ENCODE data around the gene GGNBP2.

The GGNBP2 gene

DNA sequence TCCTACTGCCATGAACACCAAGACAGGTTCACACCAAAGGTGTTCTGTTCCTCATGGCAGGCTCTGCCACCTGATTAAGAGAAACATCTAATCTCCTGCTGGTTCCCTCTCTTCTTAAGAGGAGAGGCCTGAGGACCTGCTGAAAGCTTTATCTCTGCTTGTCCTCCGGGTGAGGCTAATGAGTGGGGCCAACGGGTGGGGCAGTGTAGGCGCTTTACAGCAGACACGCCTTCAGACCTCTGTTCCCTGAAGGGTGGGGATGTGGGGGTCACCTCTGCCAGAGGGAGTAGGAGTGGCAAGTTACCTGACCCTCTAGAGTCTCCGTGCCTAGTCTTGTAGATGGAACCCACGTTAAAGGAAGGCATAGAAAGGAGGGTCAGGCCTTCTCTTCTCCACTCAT lies 52.5 kb downstream of the GGNBP2 start:
- Histone ChIP-seq H2AK5ac (ENCODE audit: low read length) (no peak overlapping the region), H2BK5ac (ENCODE audit: low read depth, low read length, poor library complexity) (no peak overlapping the region), H3K9ac (ENCODE audit: low read length) (no peak overlapping the region), H3K4me2 (ENCODE audit: low read length) (no peak overlapping the region), H3K4me3 (ENCODE audit: low read depth, low read length) (no peak overlapping the region), H3K27ac (ENCODE audit: low read depth, low read length) (no peak overlapping the region), H3K4me1 (ENCODE audit: control insufficient read depth in 1 of 2, insufficient read depth in 2 of 2, low read length in 2 of 2) (peaks cover 23 to 25% of the 10 kb centered on the region in 2 experiments), H4K8ac (ENCODE audit: low read depth, low read length) (no peak overlapping the region), H2AFZ (ENCODE audit: insufficient read depth, low read length, poor library complexity) (no peak overlapping the region), H3K4ac (ENCODE audit: low read depth, low read length) (no peak overlapping the region), H4K91ac (ENCODE audit: low read depth, low read length) (no peak overlapping the region), H3K27me3 (ENCODE audit: insufficient read depth, low read length) (no peaks in the 10 kb centered on the region), H4K12ac (ENCODE audit: low read depth, low read length) (no peak overlapping the region), H3K79me1 (ENCODE audit: low read length) (peaks cover 8% of the 10 kb centered on the region), H2BK12ac (ENCODE audit: low read length) (no peak overlapping the region), H3K23ac (ENCODE audit: low read length) (no peak overlapping the region), H2BK120ac (ENCODE audit: insufficient read depth, low read length, poor library complexity) (no peak overlapping the region), H3K36me3 (ENCODE audit: control insufficient read depth in 1 of 2, insufficient read depth in 2 of 2, low read length in 2 of 2) (peaks cover 3 to 9% of the 10 kb centered on the region in 2 experiments), H3K18ac (ENCODE audit: low read length) (no peak overlapping the region), H3K79me2 (ENCODE audit: control insufficient read depth, insufficient read depth, low read length, poor library complexity) (peaks cover 9% of the 10 kb centered on the region), H3K9me3 (ENCODE audit: insufficient read depth, low read depth, low read length) (no peaks in the 10 kb centered on the region), H3K14ac (ENCODE audit: low read length) (no peak overlapping the region)
- no peak for DNase-seq
- WGBS (ENCODE audit: extremely low coverage, insufficient coverage, insufficient read length), result no CpG with 5 or more reads among the region's 6 CpGs

DNA sequence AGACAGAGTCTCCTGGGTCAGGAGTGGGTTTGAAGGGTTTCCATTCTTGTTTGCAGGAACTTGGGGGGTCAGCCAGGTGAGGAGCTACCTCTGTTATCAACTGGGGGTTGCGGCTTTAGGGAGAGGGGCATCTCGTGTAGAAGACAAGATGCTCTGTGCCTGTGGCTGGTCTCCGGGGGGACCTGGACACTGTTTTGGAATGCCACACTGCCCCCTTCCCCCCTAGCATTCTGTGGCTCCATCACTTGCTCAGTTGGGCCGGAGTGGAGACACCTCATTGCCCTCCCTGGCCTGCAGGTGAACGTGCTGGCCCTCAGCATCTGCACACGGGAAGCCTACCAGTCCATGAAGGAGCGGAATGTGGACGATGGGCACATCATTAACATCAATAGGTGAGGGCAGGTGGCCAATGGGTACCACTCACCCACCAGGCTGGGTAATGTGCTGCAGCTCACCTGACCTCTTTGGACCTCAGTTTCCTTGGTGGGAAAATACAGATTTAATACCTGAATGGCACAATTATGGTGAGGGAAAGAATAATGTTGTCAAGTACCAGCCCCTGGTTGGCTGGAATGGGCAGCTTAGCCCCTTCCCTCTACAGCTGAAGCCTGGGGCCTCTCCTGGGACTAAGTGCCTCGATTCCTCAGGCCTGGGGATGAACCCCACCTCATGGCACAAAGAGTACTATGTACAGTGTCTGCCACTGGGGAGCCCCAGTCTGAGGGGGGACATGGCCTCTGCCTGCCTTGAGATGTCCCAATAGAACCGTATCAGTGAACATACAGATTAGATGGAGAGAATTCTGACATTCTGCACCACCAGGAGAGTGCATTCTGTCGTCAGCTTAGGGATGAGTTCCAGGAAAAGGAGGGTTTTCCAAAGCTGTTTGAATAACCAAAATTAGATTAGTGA lies 53.4 kb downstream of the GGNBP2 start:
- Histone ChIP-seq H3K4ac (ENCODE audit: low read depth, low read length) (no peak overlapping the region), H2AFZ (ENCODE audit: insufficient read depth, low read length, poor library complexity) (no peak overlapping the region), H3K14ac (ENCODE audit: low read length) (no peak overlapping the region), H4K12ac (ENCODE audit: low read depth, low read length) (no peak overlapping the region), H3K23ac (ENCODE audit: low read length) (no peak overlapping the region), H4K8ac (ENCODE audit: low read depth, low read length) (no peak overlapping the region), H3K36me3 (ENCODE audit: control insufficient read depth in 1 of 2, insufficient read depth in 2 of 2, low read length in 2 of 2) (peaks cover 3 to 9% of the 10 kb centered on the region in 2 experiments), H3K27ac (ENCODE audit: low read depth, low read length) (no peak overlapping the region), H2AK5ac (ENCODE audit: low read length) (no peak overlapping the region), H3K79me2 (ENCODE audit: control insufficient read depth, insufficient read depth, low read length, poor library complexity) (peaks cover 7% of the 10 kb centered on the region), H3K9ac (ENCODE audit: low read length) (no peak overlapping the region), H2BK5ac (ENCODE audit: low read depth, low read length, poor library complexity) (no peak overlapping the region), H3K79me1 (ENCODE audit: low read length) (peaks cover 8% of the 10 kb centered on the region), H3K4me3 (ENCODE audit: low read depth, low read length) (no peak overlapping the region), H4K91ac (ENCODE audit: low read depth, low read length) (no peak overlapping the region), H3K27me3 (ENCODE audit: insufficient read depth, low read length) (no peaks in the 10 kb centered on the region), H2BK120ac (ENCODE audit: insufficient read depth, low read length, poor library complexity) (no peak overlapping the region), H3K18ac (ENCODE audit: low read length) (no peak overlapping the region), H3K4me1 (ENCODE audit: control insufficient read depth in 1 of 2, insufficient read depth in 2 of 2, low read length in 2 of 2) (peaks cover 18 to 23% of the 10 kb centered on the region in 2 experiments), H3K4me2 (ENCODE audit: low read length) (no peak overlapping the region), H2BK12ac (ENCODE audit: low read length) (no peak overlapping the region), H3K9me3 (ENCODE audit: insufficient read depth, low read depth, low read length) (no peaks in the 10 kb centered on the region)
- no CpG with 5 or more reads among the region's 11 CpGs for WGBS (ENCODE audit: extremely low coverage, insufficient coverage, insufficient read length)
- no peak for DNase-seq

DNA sequence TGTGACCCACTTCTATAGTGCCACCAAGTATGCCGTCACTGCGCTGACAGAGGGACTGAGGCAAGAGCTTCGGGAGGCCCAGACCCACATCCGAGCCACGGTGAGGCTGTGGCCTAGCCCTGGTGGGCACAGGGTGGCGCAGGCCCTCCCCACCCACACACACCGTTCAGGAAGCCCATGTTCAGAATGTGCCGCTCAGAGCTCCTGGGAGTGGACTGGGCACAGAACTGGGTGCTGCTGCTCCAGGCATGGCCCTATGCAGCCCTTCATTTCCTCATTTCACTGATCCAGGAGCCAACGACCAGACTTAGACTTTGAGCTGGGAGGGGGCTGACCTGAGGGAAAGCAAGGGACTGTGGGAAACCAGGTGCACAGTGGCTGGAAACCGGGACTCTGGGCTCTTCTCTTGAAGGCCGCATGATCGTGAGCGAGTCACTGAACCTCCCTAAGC lies 54.3 kb downstream of the GGNBP2 start:
- Histone ChIP-seq H3K18ac (ENCODE audit: low read length) (no peak overlapping the region), H3K4me3 (ENCODE audit: low read depth, low read length) (peak overlapping the region; percentile 46), H3K4ac (ENCODE audit: low read depth, low read length) (no peak overlapping the region), H2AK5ac (ENCODE audit: low read length) (no peak overlapping the region), H3K4me1 (ENCODE audit: control insufficient read depth in 1 of 2, insufficient read depth in 2 of 2, low read length in 2 of 2) (peaks cover 14 to 18% of the 10 kb centered on the region in 2 experiments), H3K4me2 (ENCODE audit: low read length) (no peak overlapping the region), H3K36me3 (ENCODE audit: control insufficient read depth in 1 of 2, insufficient read depth in 2 of 2, low read length in 2 of 2) (peaks cover 3 to 9% of the 10 kb centered on the region in 2 experiments), H3K79me2 (ENCODE audit: control insufficient read depth, insufficient read depth, low read length, poor library complexity) (peaks cover 7% of the 10 kb centered on the region), H3K27ac (ENCODE audit: low read depth, low read length) (no peak overlapping the region), H3K14ac (ENCODE audit: low read length) (no peak overlapping the region), H3K23ac (ENCODE audit: low read length) (no peak overlapping the region), H3K9me3 (ENCODE audit: insufficient read depth, low read depth, low read length) (no peaks in the 10 kb centered on the region), H2BK5ac (ENCODE audit: low read depth, low read length, poor library complexity) (no peak overlapping the region), H4K12ac (ENCODE audit: low read depth, low read length) (no peak overlapping the region), H2BK120ac (ENCODE audit: insufficient read depth, low read length, poor library complexity) (no peak overlapping the region), H3K9ac (ENCODE audit: low read length) (no peak overlapping the region), H3K27me3 (ENCODE audit: insufficient read depth, low read length) (no peaks in the 10 kb centered on the region), H3K79me1 (ENCODE audit: low read length) (peaks cover 8% of the 10 kb centered on the region), H4K8ac (ENCODE audit: low read depth, low read length) (no peak overlapping the region), H2AFZ (ENCODE audit: insufficient read depth, low read length, poor library complexity) (no peak overlapping the region), H2BK12ac (ENCODE audit: low read length) (no peak overlapping the region), H4K91ac (ENCODE audit: low read depth, low read length) (no peak overlapping the region)
- no peak for DNase-seq
- WGBS (ENCODE audit: extremely low coverage, insufficient coverage, insufficient read length), result no CpG with 5 or more reads among the region's 13 CpGs

DNA sequence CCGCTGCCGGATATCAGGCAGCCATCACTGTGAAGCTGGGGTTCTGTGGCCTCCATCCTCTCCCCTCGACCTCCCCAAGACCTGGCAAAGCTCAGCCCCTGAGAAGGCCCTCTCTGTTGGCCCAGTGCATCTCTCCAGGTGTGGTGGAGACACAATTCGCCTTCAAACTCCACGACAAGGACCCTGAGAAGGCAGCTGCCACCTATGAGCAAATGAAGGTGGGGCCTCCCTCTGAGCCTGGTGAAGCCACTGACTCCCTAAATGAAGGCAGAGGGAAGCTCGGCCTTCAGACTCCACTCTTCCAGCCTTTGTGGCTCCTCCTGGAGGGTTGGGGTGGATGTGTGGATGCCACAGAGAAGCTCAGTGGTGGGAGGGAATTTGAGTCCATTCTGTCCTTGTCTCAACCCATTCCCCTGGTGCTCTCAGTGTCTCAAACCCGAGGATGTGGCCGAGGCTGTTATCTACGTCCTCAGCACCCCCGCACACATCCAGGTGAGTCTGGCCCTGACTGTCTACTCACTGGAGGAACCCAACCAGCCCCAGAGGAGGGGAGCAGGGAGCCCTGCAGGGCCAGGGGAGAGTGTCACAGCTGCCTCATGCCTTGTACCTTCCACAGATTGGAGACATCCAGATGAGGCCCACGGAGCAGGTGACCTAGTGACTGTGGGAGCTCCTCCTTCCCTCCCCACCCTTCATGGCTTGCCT lies 55.0 kb downstream of the GGNBP2 start:
- no peaks in the 10 kb centered on the region for H3K27me3 ChIP-seq (ENCODE audit: insufficient read depth, low read length)
- WGBS (ENCODE audit: extremely low coverage, insufficient coverage, insufficient read length), result no CpG with 5 or more reads among the region's 11 CpGs
- H3K9ac ChIP-seq (ENCODE audit: low read length), result no peak overlapping the region
- peaks cover 8% of the 10 kb centered on the region for H3K79me1 ChIP-seq (ENCODE audit: low read length)
- no peak overlapping the region for H3K4me3 ChIP-seq (ENCODE audit: low read depth, low read length)
- DNase-seq, result no peak
- H3K9me3 ChIP-seq (ENCODE audit: insufficient read depth, low read depth, low read length), result no peaks in the 10 kb centered on the region
- H3K27ac ChIP-seq (ENCODE audit: low read depth, low read length), result no peak overlapping the region
- peaks cover 7% of the 10 kb centered on the region for H3K79me2 ChIP-seq (ENCODE audit: control insufficient read depth, insufficient read depth, low read length, poor library complexity)
- no peak overlapping the region for H2AK5ac ChIP-seq (ENCODE audit: low read length)
- no peak overlapping the region for H4K12ac ChIP-seq (ENCODE audit: low read depth, low read length)
- H2BK12ac ChIP-seq (ENCODE audit: low read length), result no peak overlapping the region
- H2AFZ ChIP-seq (ENCODE audit: insufficient read depth, low read length, poor library complexity), result no peak overlapping the region
- no peak overlapping the region for H3K4ac ChIP-seq (ENCODE audit: low read depth, low read length)
- no peak overlapping the region for H4K91ac ChIP-seq (ENCODE audit: low read depth, low read length)
- peaks cover 10 to 14% of the 10 kb centered on the region in 2 experiments for H3K4me1 ChIP-seq (ENCODE audit: control insufficient read depth in 1 of 2, insufficient read depth in 2 of 2, low read length in 2 of 2)
- peaks cover 3 to 9% of the 10 kb centered on the region in 2 experiments for H3K36me3 ChIP-seq (ENCODE audit: control insufficient read depth in 1 of 2, insufficient read depth in 2 of 2, low read length in 2 of 2)
- no peak overlapping the region for H3K23ac ChIP-seq (ENCODE audit: low read length)
- H3K18ac ChIP-seq (ENCODE audit: low read length), result no peak overlapping the region
- no peak overlapping the region for H2BK5ac ChIP-seq (ENCODE audit: low read depth, low read length, poor library complexity)
- no peak overlapping the region for H4K8ac ChIP-seq (ENCODE audit: low read depth, low read length)
- H3K14ac ChIP-seq (ENCODE audit: low read length), result no peak overlapping the region
- H3K4me2 ChIP-seq (ENCODE audit: low read length), result no peak overlapping the region
- no peak overlapping the region for H2BK120ac ChIP-seq (ENCODE audit: insufficient read depth, low read length, poor library complexity)
